CD14-positive monocyte (primary cell): Measurements from ENCODE around the gene MGAT5B. TPM values are rescaled to one million over a fixed set of nuclear protein-coding genes. Genes with fewer than 3 reads are reported as not detected.

Source experiments
- DNase-seq, 3 donors: peaks; one replicate each; pipeline ENCODE4 v3.0.0-alpha.2; 2011 to 2022
- H2AFZ ChIP-seq: 2 replicates; pipeline ENCODE4 v1.6.0; 2012; ENCODE audit warnings: mild to moderate bottlenecking, low read depth, low read length, inconsistent platforms; ENCODE audit not compliant: insufficient read depth, poor library complexity, severe bottlenecking
- H3K27ac ChIP-seq, 2 donors: 1 replicate in 1 of 2; 2 replicates in 1 of 2; pipeline ENCODE4 v1.5.1; 2012 to 2013; ENCODE audit warnings: low read length in 2 of 2, control low read depth in 1 of 2, inconsistent platforms in 1 of 2, low read depth in 1 of 2, mild to moderate bottlenecking in 1 of 2
- H3K27me3 ChIP-seq, 2 donors: one replicate each; pipeline versions ENCODE4 v1.6.0 to v1.6.1; 2011 to 2013; ENCODE audit warnings: low read length in 2 of 2; ENCODE audit not compliant: control insufficient read depth in 2 of 2, insufficient read depth in 2 of 2
- H3K36me3 ChIP-seq, 2 donors: replicated peaks in 1 of 2; 1 replicate in 1 of 2; 2 replicates in 1 of 2; pipeline versions ENCODE4 v1.5.1 to v1.6.1; 2012 to 2013; ENCODE audit warnings: low read length in 2 of 2, control low read depth in 1 of 2, inconsistent platforms in 1 of 2, mild to moderate bottlenecking in 1 of 2; ENCODE audit not compliant: insufficient read depth in 2 of 2, control insufficient read depth in 1 of 2
- H3K4me1 ChIP-seq, 2 donors: 1 replicate in 1 of 2; 2 replicates in 1 of 2; pipeline versions ENCODE4 v1.5.1 to v1.6.1; 2012 to 2013; ENCODE audit warnings: low read length in 2 of 2, control low read depth in 1 of 2, inconsistent platforms in 1 of 2, mild to moderate bottlenecking in 1 of 2, moderate library complexity in 1 of 2; ENCODE audit not compliant: insufficient read depth in 2 of 2, control insufficient read depth in 1 of 2
- H3K4me2 ChIP-seq: replicated peaks from 2 replicates; pipeline ENCODE3; 2012; ENCODE audit warnings: low read length, moderate library complexity, mild to moderate bottlenecking; ENCODE audit not compliant: poor library complexity, severe bottlenecking; ENCODE audit errors: extremely low read depth
- H3K4me3 ChIP-seq, 3 experiments: fragments of 200-600 bp in 1 of 3; sonication (generic) in 1 of 3; replicated peaks in 1 of 3; 1 replicate in 2 of 3; 2 replicates in 1 of 3; pipeline ENCODE4 v1.5.1; 2011 to 2013; ENCODE audit warnings: low read length in 3 of 3, mild to moderate bottlenecking in 3 of 3, control low read depth in 2 of 3, low read depth in 2 of 3, inconsistent platforms in 1 of 3, moderate library complexity in 1 of 3
- H3K79me2 ChIP-seq: 2 replicates; pipeline ENCODE4 v1.6.0; 2012; ENCODE audit warnings: mild to moderate bottlenecking, control low read depth, inconsistent platforms, low read length, moderate library complexity; ENCODE audit not compliant: insufficient read depth
- H3K9ac ChIP-seq: 2 replicates; pipeline ENCODE4 v1.6.0; 2017; ENCODE audit warnings: low read length, mild to moderate bottlenecking; ENCODE audit not compliant: insufficient read depth, poor library complexity, severe bottlenecking
- H3K9me3 ChIP-seq, 2 donors: replicated peaks in 1 of 2; 1 replicate in 1 of 2; 2 replicates in 1 of 2; pipeline versions ENCODE4 v1.5.1 to v1.6.1; 2012 to 2013; ENCODE audit warnings: low read length in 2 of 2, control low read depth in 1 of 2; ENCODE audit not compliant: control insufficient read depth in 1 of 2, insufficient read depth in 1 of 2
- H4K20me1 ChIP-seq: 2 replicates; pipeline ENCODE4 v1.6.0; 2012; ENCODE audit warnings: mild to moderate bottlenecking, low read length, control low read depth, moderate library complexity; ENCODE audit not compliant: insufficient read depth
- H3K27ac Mint-ChIP-seq, 7 donors: one replicate each; pipeline ENCODE4 v1.8.0; 2020; ENCODE audit warnings: mild to moderate bottlenecking in 7 of 7, mixed read lengths in 7 of 7, moderate library complexity in 6 of 7, inconsistent platforms in 2 of 7
- H3K27me3 Mint-ChIP-seq, 3 donors: one replicate each; pipeline ENCODE4 v1.8.0; 2021 to 2022; ENCODE audit warnings: low read depth in 3 of 3, mild to moderate bottlenecking in 3 of 3, mixed read lengths in 3 of 3, moderate library complexity in 3 of 3, inconsistent platforms in 1 of 3
- H3K36me3 Mint-ChIP-seq, 2 donors: one replicate each; pipeline ENCODE4 v1.8.0; 2020; ENCODE audit warnings: mixed read lengths in 2 of 2, inconsistent platforms in 1 of 2, mild to moderate bottlenecking in 1 of 2
- H3K4me1 Mint-ChIP-seq: one replicate; pipeline ENCODE4 v1.8.0; 2020; ENCODE audit warnings: mild to moderate bottlenecking, mixed read lengths
- H3K4me3 Mint-ChIP-seq, 2 donors: one replicate each; pipeline ENCODE4 v1.8.0; 2020; ENCODE audit warnings: mild to moderate bottlenecking in 2 of 2, mixed read lengths in 2 of 2, moderate library complexity in 1 of 2
- H3K9me3 Mint-ChIP-seq, 7 donors: one replicate each; pipeline ENCODE4 v1.8.0; 2020 to 2022; ENCODE audit warnings: mixed read lengths in 7 of 7, mild to moderate bottlenecking in 6 of 7, moderate library complexity in 6 of 7, inconsistent platforms in 2 of 7
- WGBS: methylation state at CpG from one replicate; pipeline ENCODE4 v1.1.5; 2013; ENCODE audit warnings: missing lambda C conversion rate; ENCODE audit not compliant: insufficient coverage; 5-methylcytosine and 5-hydroxymethylcytosine counted together
- intact Hi-C, 2 donors: fragments of 100-400 bp; cut with micrococcal nuclease; formaldehyde crosslinking; loops; one replicate each; pipeline versions ENCODE4 v1.15.0 to v1.15.1; 2023
- polyA plus RNA-seq, 3 donors: library from polyadenylated mRNA; depleted of rRNA in 1 of 3; unstranded in 2 of 3; stranded (reverse) in 1 of 3; fragments of 300-500 nt in 2 of 3; fragments of >200 nt in 1 of 3; fragmentation: Illumina TruSeq in 2 of 3; gene quantifications; 1 replicate in 2 of 3; 2 replicates in 1 of 3; pipeline ENCODE4 v1.2.3, GENCODE V29; 2012 to 2021
- TF ChIP-seq, protein P1 (sequence below): fragments of 200-600 bp; IDR thresholded peaks from one replicate; pipeline ENCODE4 v1.8.0; 2022; ENCODE audit warnings: antibody characterized with exemption, mild to moderate bottlenecking

Gene MGAT5B
- polyA plus RNA-seq, 3 donors: not detected

DNA sequence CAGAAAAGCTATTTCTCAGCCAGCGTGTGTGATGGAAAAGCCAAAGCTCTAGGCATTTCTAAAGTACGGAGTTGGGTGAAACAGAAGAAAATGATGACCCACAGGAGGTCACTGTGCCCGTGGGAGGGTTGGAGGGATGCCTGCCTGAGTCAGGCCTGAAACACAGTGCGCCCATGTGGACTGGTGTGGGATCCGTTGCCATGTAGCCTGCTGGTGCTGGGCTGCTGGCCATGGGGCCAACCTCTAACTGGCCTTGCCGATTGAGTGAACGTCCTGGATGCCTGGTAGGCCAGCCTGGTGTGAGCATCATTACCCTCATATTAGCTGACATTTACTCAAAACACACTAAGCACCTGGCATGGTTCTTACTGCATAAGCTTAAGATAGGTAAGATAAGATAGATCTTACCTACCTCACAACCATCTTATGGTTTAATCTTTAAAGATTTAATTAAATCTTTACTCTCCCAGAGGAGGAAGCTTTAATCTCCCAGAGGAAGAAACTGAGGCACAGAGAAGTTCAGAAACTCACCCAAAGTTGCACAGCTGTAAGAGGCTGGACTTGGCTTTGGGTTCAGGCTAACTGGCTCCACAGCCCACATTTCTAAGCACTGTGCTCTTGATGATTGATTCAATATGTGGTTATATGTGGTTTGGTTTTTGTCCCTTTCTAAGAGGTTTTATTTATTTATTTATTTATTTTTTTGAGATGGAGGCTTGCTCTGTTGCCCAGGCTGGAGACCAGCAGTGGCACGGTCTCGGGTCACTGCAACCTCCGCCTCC is 15.7 kb downstream of the MGAT5B start:
- H3K36me3 ChIP-seq: no peaks in the 10 kb centered on the region
- no peak overlapping the region for H3K4me3 ChIP-seq
- Mint-ChIP-seq H3K9me3 (peaks cover 0 to 1% (median 0%) of the 10 kb centered on the region in 7 donors), H3K27ac (no peak overlapping the region), H3K27me3 (peaks cover 8 to 13% (median 10%) of the 10 kb centered on the region in 3 donors), H3K4me3 (no peak overlapping the region), H3K4me1 (no peaks in the 10 kb centered on the region), H3K36me3 (no peaks in the 10 kb centered on the region)
- H3K27me3 ChIP-seq: no peaks in the 10 kb centered on the region
- DNase-seq: no peak
- intact Hi-C loops: no loop called here
- no peak overlapping the region for H3K9ac ChIP-seq
- no peak overlapping the region for H2AFZ ChIP-seq
- H3K9me3 ChIP-seq: no peaks in the 10 kb centered on the region
- no peak overlapping the region for H3K4me2 ChIP-seq
- H3K79me2 ChIP-seq: no peaks in the 10 kb centered on the region
- H3K27ac ChIP-seq: no peak overlapping the region
- WGBS: 96% methylated on average over 5 of the region's 10 CpGs
- TF ChIP-seq, protein P1, sequence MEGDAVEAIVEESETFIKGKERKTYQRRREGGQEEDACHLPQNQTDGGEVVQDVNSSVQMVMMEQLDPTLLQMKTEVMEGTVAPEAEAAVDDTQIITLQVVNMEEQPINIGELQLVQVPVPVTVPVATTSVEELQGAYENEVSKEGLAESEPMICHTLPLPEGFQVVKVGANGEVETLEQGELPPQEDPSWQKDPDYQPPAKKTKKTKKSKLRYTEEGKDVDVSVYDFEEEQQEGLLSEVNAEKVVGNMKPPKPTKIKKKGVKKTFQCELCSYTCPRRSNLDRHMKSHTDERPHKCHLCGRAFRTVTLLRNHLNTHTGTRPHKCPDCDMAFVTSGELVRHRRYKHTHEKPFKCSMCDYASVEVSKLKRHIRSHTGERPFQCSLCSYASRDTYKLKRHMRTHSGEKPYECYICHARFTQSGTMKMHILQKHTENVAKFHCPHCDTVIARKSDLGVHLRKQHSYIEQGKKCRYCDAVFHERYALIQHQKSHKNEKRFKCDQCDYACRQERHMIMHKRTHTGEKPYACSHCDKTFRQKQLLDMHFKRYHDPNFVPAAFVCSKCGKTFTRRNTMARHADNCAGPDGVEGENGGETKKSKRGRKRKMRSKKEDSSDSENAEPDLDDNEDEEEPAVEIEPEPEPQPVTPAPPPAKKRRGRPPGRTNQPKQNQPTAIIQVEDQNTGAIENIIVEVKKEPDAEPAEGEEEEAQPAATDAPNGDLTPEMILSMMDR: no peak
- no peaks in the 10 kb centered on the region for H4K20me1 ChIP-seq
- H3K4me1 ChIP-seq: no peaks in the 10 kb centered on the region

DNA sequence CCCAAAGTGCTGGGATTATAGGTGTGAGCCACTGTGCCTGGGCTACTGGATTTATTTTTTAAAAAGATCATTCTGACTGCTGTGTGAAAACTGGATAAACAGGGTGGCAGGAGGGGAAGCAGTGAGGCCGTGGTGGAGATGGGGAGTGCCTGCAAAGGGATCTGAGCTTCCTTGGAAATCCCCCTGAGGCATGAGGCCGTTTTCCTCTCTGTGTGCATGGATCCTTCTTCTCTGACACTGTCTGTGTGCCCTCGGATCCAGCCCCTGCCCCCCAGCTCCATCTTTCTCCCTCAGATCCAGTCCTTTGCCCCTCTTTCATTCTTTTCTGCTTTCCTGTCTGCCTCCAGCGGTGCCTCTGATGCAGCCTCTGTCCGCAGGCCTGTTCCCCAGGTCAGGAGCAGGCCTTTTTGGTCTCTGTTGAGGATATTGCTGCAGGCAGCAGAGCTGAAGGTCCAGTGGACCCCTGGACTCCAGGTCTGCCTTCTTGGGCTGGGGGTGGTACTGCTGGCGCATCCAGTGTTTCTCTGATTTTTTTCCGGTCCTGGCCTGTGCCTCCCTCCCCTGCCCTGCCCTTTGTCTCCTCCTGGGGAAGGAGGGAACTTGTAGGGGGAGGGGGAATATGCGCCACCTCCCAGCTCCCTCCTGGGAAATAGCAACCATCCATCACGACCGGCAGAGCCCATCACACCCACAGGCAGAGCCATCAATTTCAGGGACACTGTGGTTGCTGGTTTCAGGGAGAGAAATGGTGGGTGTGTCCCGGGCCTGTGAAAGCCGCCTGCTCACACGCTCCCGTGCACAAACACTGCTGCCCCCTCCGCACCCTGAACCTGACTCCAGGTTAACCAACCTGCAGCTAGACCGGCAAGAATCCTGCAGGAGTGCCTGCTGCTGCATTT is 17.0 kb downstream of the MGAT5B start:
- H3K27ac Mint-ChIP-seq: no peak overlapping the region
- TF ChIP-seq, protein P1: no peak
- 70% methylated on average over 12 of the region's 16 CpGs for WGBS

More for the DNA sequence above, 17.0 kb downstream of the MGAT5B start:
- Histone ChIP-seq H3K27ac (no peak overlapping the region), H3K9me3 (no peaks in the 10 kb centered on the region), H3K79me2 (no peaks in the 10 kb centered on the region), H4K20me1 (no peaks in the 10 kb centered on the region), H3K4me3 (no peak overlapping the region), H3K27me3 (no peaks in the 10 kb centered on the region), H3K36me3 (no peaks in the 10 kb centered on the region), H3K9ac (no peak overlapping the region), H2AFZ (no peak overlapping the region), H3K4me2 (no peak overlapping the region), H3K4me1 (no peaks in the 10 kb centered on the region)
- Mint-ChIP-seq H3K9me3 (peaks cover 0 to 1% (median 0%) of the 10 kb centered on the region in 7 donors), H3K4me3 (no peak overlapping the region), H3K27me3 (peaks cover 6 to 8% (median 7%) of the 10 kb centered on the region in 3 donors), H3K36me3 (no peaks in the 10 kb centered on the region), H3K4me1 (no peaks in the 10 kb centered on the region)
- DNase-seq: no peak
- intact Hi-C loops: no loop called here
